HepG2 (cell line): ENCODE data around the gene BORCS5. TPM values are rescaled to one million over a fixed set of nuclear protein-coding genes. Genes with fewer than 3 reads are reported as not detected.

Experiments used
- BCL3 ChIP-seq: sonication (generic); formaldehyde crosslinking; IDR thresholded peaks from 2 replicates; pipeline ENCODE4 v1.5.1; 2020; ENCODE audit warnings: mild to moderate bottlenecking, missing genetic modification reagents, moderate library complexity
- BCL6 ChIP-seq: IDR thresholded peaks from 2 replicates; pipeline ENCODE4 v1.6.1; 2016; ENCODE audit warnings: missing genetic modification reagents, missing compliant biosample characterization
- CEBPB ChIP-seq: IDR thresholded peaks from 2 replicates; pipeline ENCODE4 v1.6.1; 2011; ENCODE audit warnings: low read depth, low read length, improper control_type of control experiment, borderline replicate concordance
- HNF4G ChIP-seq, 2 experiments: sonication (generic) in 1 of 2; formaldehyde crosslinking in 1 of 2; IDR thresholded peaks; 2 replicates each; pipeline versions ENCODE4 v1.4.0 to v1.6.1; 2011 to 2020; ENCODE audit warnings: borderline replicate concordance in 2 of 2, low read depth in 2 of 2, mild to moderate bottlenecking in 2 of 2, low read length in 1 of 2, missing genetic modification reagents in 1 of 2, moderate library complexity in 1 of 2
- IRF1 ChIP-seq: sonication (generic); formaldehyde crosslinking; IDR thresholded peaks from 2 replicates; pipeline ENCODE4 v1.4.0; 2020; ENCODE audit warnings: low read depth, mild to moderate bottlenecking, missing genetic modification reagents
- ISL2 ChIP-seq: sonication (generic); formaldehyde crosslinking; IDR thresholded peaks from 2 replicates; pipeline ENCODE4 v1.5.0; 2020; ENCODE audit warnings: missing genetic modification reagents
- NCOA2 ChIP-seq: sonication (generic); formaldehyde crosslinking; IDR thresholded peaks from 2 replicates; pipeline ENCODE4 v1.8.0; 2022; ENCODE audit warnings: inconsistent platforms
- PRPF4 ChIP-seq: fragments of 200-400 bp; formaldehyde crosslinking; IDR thresholded peaks from 2 replicates; pipeline ENCODE4 v1.6.1; 2016; ENCODE audit warnings: low read length, low read depth; ENCODE audit not compliant: poor library complexity, severe bottlenecking
- SOX5 ChIP-seq: IDR thresholded peaks from 2 replicates; pipeline ENCODE4 v1.6.1; 2016; ENCODE audit warnings: borderline replicate concordance
- ZBTB25 ChIP-seq: IDR thresholded peaks from 2 replicates; pipeline ENCODE4 v1.6.1; 2018; ENCODE audit warnings: missing genetic modification reagents
- ZGPAT ChIP-seq: IDR thresholded peaks from 2 replicates; pipeline ENCODE4 v1.6.1; 2016; ENCODE audit warnings: mild to moderate bottlenecking
- ZNF281 ChIP-seq: sonication (generic); formaldehyde crosslinking; IDR thresholded peaks from 2 replicates; pipeline ENCODE4 v1.4.0; 2020; ENCODE audit warnings: missing genetic modification reagents, borderline replicate concordance
- ZNF614 ChIP-seq: IDR thresholded peaks from 2 replicates; pipeline ENCODE4 v1.6.1; 2018; ENCODE audit warnings: missing biosample characterization, missing genetic modification reagents, inconsistent platforms, borderline replicate concordance
- ZNF687 ChIP-seq: sonication (generic); formaldehyde crosslinking; IDR thresholded peaks from 2 replicates; pipeline ENCODE4 v1.5.1; 2020; ENCODE audit warnings: mild to moderate bottlenecking, missing genetic modification reagents, moderate library complexity
- ZNF792 ChIP-seq: IDR thresholded peaks from 2 replicates; pipeline ENCODE4 v1.6.1; 2016
- polyA plus RNA-seq, 8 experiments: library from polyadenylated mRNA; depleted of rRNA in 3 of 8; stranded (reverse) in 7 of 8; unstranded in 1 of 8; fragments of >200 nt; fragmentation: Illumina TruSeq in 4 of 8; extraction: Trizol in 4 of 8; gene quantifications; 2 replicates each; pipeline versions ENCODE4 v1.2.1 to v1.2.3, GENCODE V29; 2011 to 2016; ENCODE audit warnings: low read depth in 4 of 8, missing spikeins in 1 of 8, mixed read lengths in 1 of 8; ENCODE audit not compliant: insufficient read depth in 1 of 8
- total RNA-seq, 5 experiments: library from RNA; depleted of rRNA; stranded (reverse); fragments of >200 nt; fragmentation: Illumina TruSeq; extraction: Trizol; gene quantifications; 2 replicates each; pipeline ENCODE4 v1.2.3, GENCODE V29; 2016; ENCODE audit warnings: low read depth in 1 of 5

BORCS5 gene
- total and polyA plus RNA-seq, 2 of the 13 experiments (the other 11 are each of a cell fraction or from before 2014, with no cell fraction given) = 3.9 to 4.7 TPM

- TF ChIP-seq ZNF687 (CRISPR knock-in tag) = no peak
- TF ChIP-seq ZNF281 = peak; percentile 95
- peak; percentile 27; the same call in 1 of the 2 replicates for TF ChIP-seq ZBTB25
- 0 out of 2 replicates have a peak, but pooled peaks have one; percentile 31 for TF ChIP-seq ZNF792
- peak; percentile 73 for TF ChIP-seq BCL6
- no peak for TF ChIP-seq BCL3 (CRISPR knock-in tag)
- peak; percentile 88 for TF ChIP-seq CEBPB
- TF ChIP-seq ZGPAT = peak; percentile 82
- peak; percentile 20; the same call in 1 of the 2 replicates for TF ChIP-seq HNF4G (IDR thresholded peaks at IDR 0.05; ENCODE audit: borderline replicate concordance, low read depth, low read length)
- no peak for TF ChIP-seq HNF4G (CRISPR knock-in tag; IDR thresholded peaks at IDR 0.05; ENCODE audit: borderline replicate concordance, low read depth)
- peak; percentile 27 for TF ChIP-seq PRPF4
- peak; percentile 82 for TF ChIP-seq NCOA2 (CRISPR knock-in tag)
- peak; percentile 69; the same call in 1 of the 2 replicates for TF ChIP-seq SOX5 (CRISPR knock-in tag)
- TF ChIP-seq ZNF614 (CRISPR knock-in tag) = peak; percentile 14; the same call in 1 of the 2 replicates
- TF ChIP-seq IRF1 (CRISPR knock-in tag) = no peak
- peak; percentile 57 for TF ChIP-seq ISL2 (CRISPR knock-in tag)
These were observed 41.4 kb downstream of the BORCS5 start (continued) for GRCh38 chr12:12398026-12398859.
